Activated CD4-positive, alpha-beta memory T cell treated with anti-CD3 and anti-CD28 coated beads, Interleukin-2, amount 10 ng/mL, durations not matched to agents 7 days and 5 days (primary cell): ENCODE data around the gene DLG1. TPM values are rescaled to one million over a fixed set of nuclear protein-coding genes. Genes with fewer than 3 reads are reported as not detected.

Experiments used
- CTCF ChIA-PET: fragments of 350-600 bp; sonication (Branson Sonifier 250); formaldehyde crosslinking; loops from one replicate; lab custom pipeline; 2021; ENCODE audit warnings: antibody characterized with exemption, inconsistent platforms; lab: Charles Lee
- POLR2A ChIA-PET: fragments of 350-600 bp; sonication (Branson Sonifier 250); formaldehyde crosslinking; loops from one replicate; lab custom pipeline; 2021; ENCODE audit warnings: antibody characterized with exemption; lab: Charles Lee
- DNase-seq: peaks from one replicate; pipeline ENCODE4 v3.0.0-alpha.2; 2020
- H3K27ac Mint-ChIP-seq: one replicate; pipeline ENCODE4 v1.8.0; 2021; ENCODE audit warnings: mild to moderate bottlenecking, mixed read lengths
- H3K27me3 Mint-ChIP-seq: one replicate; pipeline ENCODE4 v1.8.0; 2021; ENCODE audit warnings: mixed read lengths
- H3K36me3 Mint-ChIP-seq: one replicate; pipeline ENCODE4 v1.8.0; 2021; ENCODE audit warnings: low read depth, mixed read lengths
- H3K4me1 Mint-ChIP-seq: one replicate; pipeline ENCODE4 v1.8.0; 2021; ENCODE audit warnings: mixed read lengths
- H3K4me3 Mint-ChIP-seq: one replicate; pipeline ENCODE4 v1.8.0; 2021; ENCODE audit warnings: mild to moderate bottlenecking, mixed read lengths
- H3K9me3 Mint-ChIP-seq: one replicate; pipeline ENCODE4 v1.8.0; 2021; ENCODE audit warnings: mixed read lengths
- total RNA-seq, 2 experiments: library from RNA; stranded (reverse); gene quantifications; one replicate each; pipeline ENCODE4 v1.2.3, GENCODE V29; 2021

DLG1 gene
- total RNA-seq, 2 experiments from 2014 or later, result 58.2 to 61.4 TPM

- no peaks in the 10 kb centered on the region for H3K9me3 Mint-ChIP-seq
- CTCF ChIA-PET, result no interaction called here
- peaks cover 25% of the 10 kb centered on the region for H3K4me1 Mint-ChIP-seq
- H3K27ac Mint-ChIP-seq, result no peak overlapping the region
- no peak overlapping the region for H3K4me3 Mint-ChIP-seq
- POLR2A ChIA-PET, result no interaction called here
- H3K27me3 Mint-ChIP-seq, result peaks cover 51% of the 10 kb centered on the region
- no peak for DNase-seq
- no peaks in the 10 kb centered on the region for H3K36me3 Mint-ChIP-seq
These were observed 11.3 kb upstream of the DLG1 start for GRCh38 chr3:197309528-197310361.

- no peaks in the 10 kb centered on the region for H3K9me3 Mint-ChIP-seq
- H3K27ac Mint-ChIP-seq, result no peak overlapping the region
- H3K4me1 Mint-ChIP-seq, result peaks cover 25% of the 10 kb centered on the region
- H3K36me3 Mint-ChIP-seq, result no peaks in the 10 kb centered on the region
- peaks cover 47% of the 10 kb centered on the region for H3K27me3 Mint-ChIP-seq
- CTCF ChIA-PET, result no interaction called here
- H3K4me3 Mint-ChIP-seq, result no peak overlapping the region
- DNase-seq, result no peak
- POLR2A ChIA-PET, result no interaction called here
These were observed 10.2 kb upstream of the DLG1 start for GRCh38 chr3:197308591-197308990.

- POLR2A ChIA-PET, result interaction anchor here (1.4 kb wide), 1 partner anchor 9 kb away, joined by 5 read pairs; no protein-coding TSS in a partner anchor
- CTCF ChIA-PET, result no interaction called here
- Mint-ChIP-seq H3K9me3 (no peaks in the 10 kb centered on the region), H3K27me3 (peaks cover 48% of the 10 kb centered on the region), H3K27ac (no peak overlapping the region), H3K36me3 (no peaks in the 10 kb centered on the region), H3K4me3 (no peak overlapping the region), H3K4me1 (peaks cover 25% of the 10 kb centered on the region)
- DNase-seq, result no peak
These were observed 8.1 kb upstream of the DLG1 start for GRCh38 chr3:197306374-197307086.

- H3K27me3 Mint-ChIP-seq, result peaks cover 49% of the 10 kb centered on the region
- H3K4me1 Mint-ChIP-seq, result peaks cover 25% of the 10 kb centered on the region
- H3K27ac Mint-ChIP-seq, result no peak overlapping the region
- POLR2A ChIA-PET, result interaction anchor here (1.4 kb wide), 1 partner anchor 8 kb away, joined by 5 read pairs; no protein-coding TSS in a partner anchor
- DNase-seq, result no peak
- no peaks in the 10 kb centered on the region for H3K9me3 Mint-ChIP-seq
- H3K4me3 Mint-ChIP-seq, result no peak overlapping the region
- H3K36me3 Mint-ChIP-seq, result no peaks in the 10 kb centered on the region
- CTCF ChIA-PET, result no interaction called here
These were observed 7.4 kb upstream of the DLG1 start for GRCh38 chr3:197305854-197306253.

- no peaks in the 10 kb centered on the region for H3K9me3 Mint-ChIP-seq
- H3K27me3 Mint-ChIP-seq, result peaks cover 57% of the 10 kb centered on the region
- no peak overlapping the region for H3K4me3 Mint-ChIP-seq
- CTCF ChIA-PET, result no interaction called here
- H3K4me1 Mint-ChIP-seq, result peaks cover 16% of the 10 kb centered on the region
- DNase-seq, result no peak
- no peaks in the 10 kb centered on the region for H3K36me3 Mint-ChIP-seq
- POLR2A ChIA-PET, result no interaction called here
- no peak overlapping the region for H3K27ac Mint-ChIP-seq
These were observed 5.0 kb upstream of the DLG1 start for GRCh38 chr3:197303452-197303851.

- H3K4me1 Mint-ChIP-seq, result peaks cover 16% of the 10 kb centered on the region
- H3K4me3 Mint-ChIP-seq, result no peak overlapping the region
- POLR2A ChIA-PET, result no interaction called here
- H3K9me3 Mint-ChIP-seq, result no peaks in the 10 kb centered on the region
- H3K27ac Mint-ChIP-seq, result no peak overlapping the region
- H3K36me3 Mint-ChIP-seq, result no peaks in the 10 kb centered on the region
- no peak for DNase-seq
- CTCF ChIA-PET, result interaction anchor here (1.3 kb wide), 1 partner anchor 274 kb away, joined by 3 read pairs; the partner anchor contains the start of gene MELTF
- H3K27me3 Mint-ChIP-seq, result peaks cover 54% of the 10 kb centered on the region
These were observed 4.4 kb upstream of the DLG1 start for GRCh38 chr3:197302696-197303341.

- CTCF ChIA-PET, result interaction anchor here (1.3 kb wide), 1 partner anchor 273 kb away, joined by 3 read pairs; the partner anchor contains the start of gene MELTF
- H3K4me3 Mint-ChIP-seq, result no peak overlapping the region
- peaks cover 48% of the 10 kb centered on the region for H3K27me3 Mint-ChIP-seq
- POLR2A ChIA-PET, result no interaction called here
- peaks cover 2% of the 10 kb centered on the region for H3K36me3 Mint-ChIP-seq
- no peak overlapping the region for H3K27ac Mint-ChIP-seq
- no peaks in the 10 kb centered on the region for H3K9me3 Mint-ChIP-seq
- DNase-seq, result no peak
- H3K4me1 Mint-ChIP-seq, result peaks cover 17% of the 10 kb centered on the region
These were observed 3.6 kb upstream of the DLG1 start for GRCh38 chr3:197302033-197302432.

GRCh38 chr3:197300361-197300760 is 1.9 kb upstream of the DLG1 start:
- H3K27me3 Mint-ChIP-seq, result peaks cover 40% of the 10 kb centered on the region
- peaks cover 13% of the 10 kb centered on the region for H3K36me3 Mint-ChIP-seq
- POLR2A ChIA-PET, result no interaction called here
- no peak overlapping the region for H3K27ac Mint-ChIP-seq
- no peak for DNase-seq
- H3K4me3 Mint-ChIP-seq, result no peak overlapping the region
- H3K9me3 Mint-ChIP-seq, result no peaks in the 10 kb centered on the region
- CTCF ChIA-PET, result no interaction called here
- peaks cover 21% of the 10 kb centered on the region for H3K4me1 Mint-ChIP-seq

GRCh38 chr3:197298945-197299854 is 788 bp upstream of the DLG1 start:
- H3K27ac Mint-ChIP-seq, result no peak overlapping the region
- DNase-seq, result peak; percentile 36
- H3K4me3 Mint-ChIP-seq, result peak overlapping the region; percentile 91
- H3K4me1 Mint-ChIP-seq, result peaks cover 21% of the 10 kb centered on the region
- H3K36me3 Mint-ChIP-seq, result peaks cover 15% of the 10 kb centered on the region
- H3K9me3 Mint-ChIP-seq, result no peaks in the 10 kb centered on the region
- peaks cover 36% of the 10 kb centered on the region for H3K27me3 Mint-ChIP-seq
- ChIA-PET POLR2A (interaction anchor here (0.8 kb wide), 1 partner anchor 16 kb away, joined by 3 read pairs; no protein-coding TSS in a partner anchor), CTCF (no interaction called here)

GRCh38 chr3:197297476-197298340 is 704 bp downstream of the DLG1 start:
- peak; percentile 92 for DNase-seq
- peak overlapping the region; percentile 79 for H3K27ac Mint-ChIP-seq
- CTCF ChIA-PET, result interaction anchor here (0.6 to 1.2 kb wide), 3 partner anchors 22 to 165 kb away, joined by 4 to 7 read pairs (median 5); no protein-coding TSS in a partner anchor
- peaks cover 18% of the 10 kb centered on the region for H3K36me3 Mint-ChIP-seq
- no peaks in the 10 kb centered on the region for H3K9me3 Mint-ChIP-seq
- peaks cover 26% of the 10 kb centered on the region for H3K27me3 Mint-ChIP-seq
- peaks cover 31% of the 10 kb centered on the region for H3K4me1 Mint-ChIP-seq
- peak overlapping the region; percentile 91 for H3K4me3 Mint-ChIP-seq
- POLR2A ChIA-PET, result interaction anchor here (0.7 to 1.6 kb wide), 4 partner anchors 8 to 355 kb away, joined by 3 to 6 read pairs (median 5); partner anchors contain the start of gene NCBP2

GRCh38 chr3:197297002-197297401 is 1.4 kb downstream of the DLG1 start:
- ChIA-PET POLR2A (interaction anchor here (1.4 to 1.6 kb wide), 3 partner anchors 9 to 355 kb away, joined by 5 to 6 read pairs (median 5); partner anchors contain the start of gene NCBP2), CTCF (interaction anchor here (0.6 to 1.2 kb wide), 2 partner anchors 22 to 157 kb away, joined by 4 to 5 read pairs; no protein-coding TSS in a partner anchor)
- Mint-ChIP-seq H3K4me1 (peaks cover 37% of the 10 kb centered on the region), H3K9me3 (no peaks in the 10 kb centered on the region), H3K36me3 (peaks cover 25% of the 10 kb centered on the region), H3K4me3 (peak overlapping the region; percentile 91), H3K27ac (peak overlapping the region; percentile 71), H3K27me3 (peaks cover 20% of the 10 kb centered on the region)
- no peak for DNase-seq
